Neural cell (in vitro differentiated cells): ENCODE data around the gene BMP2. TPM values are rescaled to one million over a fixed set of nuclear protein-coding genes. Genes with fewer than 3 reads are reported as not detected.
A peak's percentile ranks its signal among the peaks of the same experiment; 100 is the strongest.

Experiments used
- H2AFZ ChIP-seq: fragments of 200-600, 300-800 bp; sonication (generic), shearing (Covaris generic); 2 replicates; pipeline ENCODE4 v1.6.0; 2014; ENCODE audit warnings: low read depth, mild to moderate bottlenecking, antibody characterized with exemption, low read length, moderate library complexity
- H3F3A ChIP-seq: fragments of 200-600 bp; shearing (Covaris generic); 2 replicates; pipeline ENCODE4 v1.6.1; 2016; ENCODE audit warnings: mild to moderate bottlenecking, moderate library complexity, mixed read lengths, antibody characterized with exemption, low read length; ENCODE audit not compliant: insufficient read depth, poor library complexity, severe bottlenecking
- H3K27ac ChIP-seq: fragments of 200-600, 300-800 bp; sonication (generic), shearing (Covaris generic); 2 replicates; pipeline ENCODE4 v1.5.1; 2014; ENCODE audit warnings: mild to moderate bottlenecking, low read length, moderate library complexity
- H3K27me3 ChIP-seq: fragments of 300-800, 200-600 bp; sonication (generic), shearing (Covaris generic); 2 replicates; pipeline ENCODE4 v1.6.0; 2014; ENCODE audit warnings: mild to moderate bottlenecking, low read depth, low read length, moderate library complexity; ENCODE audit not compliant: insufficient read depth
- H3K36me3 ChIP-seq: fragments of 300-800, 200-600 bp; sonication (generic), shearing (Covaris generic); 2 replicates; pipeline ENCODE4 v1.5.1; 2014; ENCODE audit warnings: mild to moderate bottlenecking, antibody characterized with exemption, low read length, moderate library complexity; ENCODE audit not compliant: insufficient read depth
- H3K4me2 ChIP-seq: fragments of 300-800, 200-600 bp; sonication (generic), shearing (Covaris generic); 2 replicates; pipeline ENCODE4 v1.6.0; 2014; ENCODE audit warnings: mild to moderate bottlenecking, low read length
- H3K4me3 ChIP-seq: fragments of 300-800, 200-600 bp; sonication (generic), shearing (Covaris generic); 2 replicates; pipeline ENCODE4 v1.5.1; 2014; ENCODE audit warnings: mild to moderate bottlenecking, low read length, moderate library complexity
- H3K79me2 ChIP-seq: fragments of 200-600 bp; shearing (Covaris generic); replicated peaks from 2 replicates; pipeline ENCODE4 v1.6.0; 2014; ENCODE audit warnings: mild to moderate bottlenecking, low read length, moderate library complexity; ENCODE audit not compliant: insufficient read depth
- H3K9ac ChIP-seq: fragments of 300-800, 200-600 bp; sonication (generic), shearing (Covaris generic); 2 replicates; pipeline ENCODE4 v1.6.1; 2016; ENCODE audit warnings: mild to moderate bottlenecking, low read length, mixed read lengths
- H3K9me2 ChIP-seq: fragments of 200-600 bp; shearing (Covaris generic); 2 replicates; pipeline ENCODE4 v1.6.1; 2016; ENCODE audit warnings: mild to moderate bottlenecking, low read length, mixed read lengths; ENCODE audit not compliant: insufficient read depth
- H3K9me3 ChIP-seq: fragments of 200-600, 300-800 bp; sonication (generic), shearing (Covaris generic); 2 replicates; pipeline ENCODE4 v1.6.1; 2016; ENCODE audit warnings: mild to moderate bottlenecking, mixed run types, low read length, moderate library complexity, mixed read lengths
- H4K20me1 ChIP-seq: fragments of 200-600 bp; shearing (Covaris generic); 2 replicates; pipeline ENCODE4 v1.6.1; 2016; ENCODE audit warnings: mild to moderate bottlenecking, mixed run types; ENCODE audit not compliant: insufficient read depth
- EP300 ChIP-seq: fragments of 450-650 bp; conservative IDR thresholded peaks from 2 replicates; pipeline ENCODE4 v1.6.1; 2014; ENCODE audit warnings: antibody characterized with exemption, mild to moderate bottlenecking, moderate library complexity; ENCODE audit not compliant: poor library complexity, severe bottlenecking
- EZH2 ChIP-seq: fragments of 200-600, 300-800 bp; shearing (Covaris generic), sonication (generic); IDR thresholded peaks from 2 replicates; pipeline ENCODE4 v1.6.1; 2014; ENCODE audit warnings: antibody characterized with exemption, low read length, borderline replicate concordance, mild to moderate bottlenecking; ENCODE audit not compliant: insufficient read depth, poor library complexity, severe bottlenecking
- MXI1 ChIP-seq: fragments of 450-650 bp; conservative IDR thresholded peaks from 2 replicates; pipeline ENCODE4 v1.6.1; 2014; ENCODE audit warnings: antibody characterized with exemption, mild to moderate bottlenecking; ENCODE audit not compliant: poor library complexity, severe bottlenecking
- POLR2AphosphoS5 ChIP-seq: IDR thresholded peaks from 2 replicates; pipeline ENCODE4 v1.6.1; 2012
- RAD21 ChIP-seq: fragments of 450-650 bp; conservative IDR thresholded peaks from 2 replicates; pipeline ENCODE4 v1.6.1; 2014; ENCODE audit warnings: antibody characterized with exemption, mild to moderate bottlenecking, moderate library complexity
- SMC3 ChIP-seq: fragments of 450-650 bp; conservative IDR thresholded peaks from 2 replicates; pipeline ENCODE4 v1.6.1; 2014; ENCODE audit warnings: antibody characterized with exemption, mild to moderate bottlenecking, moderate library complexity; ENCODE audit not compliant: poor library complexity
- TAF1 ChIP-seq: IDR thresholded peaks from 2 replicates; pipeline ENCODE4 v1.6.1; 2012; ENCODE audit warnings: low read depth
- polyA plus RNA-seq: library from polyadenylated mRNA; depleted of rRNA; stranded (reverse); fragments of >200 nt; gene quantifications from 2 replicates; pipeline ENCODE4 v1.2.3, GENCODE V29; 2014
- TF ChIP-seq, protein P1 (sequence below): fragments of 450-650 bp; IDR thresholded peaks from 2 replicates; pipeline ENCODE4 v1.5.1; 2014; ENCODE audit warnings: antibody characterized with exemption, mild to moderate bottlenecking, moderate library complexity; ENCODE audit not compliant: poor library complexity, severe bottlenecking
- TF ChIP-seq, protein P2 (sequence below): IDR thresholded peaks from 2 replicates; pipeline ENCODE4 v1.6.1; 2012; ENCODE audit warnings: borderline replicate concordance

Gene BMP2
- polyA plus RNA-seq, 1 donor from 2014 or later, result 1.1 TPM

DNA sequence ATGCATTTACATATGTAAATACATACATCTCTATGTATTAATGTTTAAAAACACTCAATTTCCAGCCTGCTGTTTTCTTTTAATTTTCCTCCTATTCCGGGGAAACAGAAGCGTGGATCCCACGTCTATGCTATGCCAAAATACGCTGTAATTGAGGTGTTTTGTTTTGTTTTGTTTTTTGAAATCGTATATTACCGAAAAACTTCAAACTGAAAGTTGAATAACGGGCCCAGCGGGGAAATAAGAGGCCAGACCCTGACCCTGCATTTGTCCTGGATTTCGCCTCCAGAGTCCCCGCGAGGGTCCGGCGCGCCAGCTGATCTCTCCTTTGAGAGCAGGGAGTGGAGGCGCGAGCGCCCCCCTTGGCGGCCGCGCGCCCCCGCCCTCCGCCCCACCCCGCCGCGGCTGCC is 355 bp upstream of the BMP2 start:
- H3K9me2 ChIP-seq, result no peaks in the 10 kb centered on the region
- no peaks in the 10 kb centered on the region for H3F3A ChIP-seq
- H3K4me2 ChIP-seq, result peak overlapping the region; percentile 27
- peak overlapping the region; percentile 66 for H3K4me3 ChIP-seq
- no peaks in the 10 kb centered on the region for H3K36me3 ChIP-seq
- H3K9me3 ChIP-seq, result no peaks in the 10 kb centered on the region
- H4K20me1 ChIP-seq, result peaks cover 4% of the 10 kb centered on the region
- peak overlapping the region; percentile 42 for H3K9ac ChIP-seq
- H3K79me2 ChIP-seq, result no peaks in the 10 kb centered on the region
- no peak overlapping the region for H2AFZ ChIP-seq
- H3K27me3 ChIP-seq, result peaks cover 39% of the 10 kb centered on the region
- no peak for TF ChIP-seq SMC3
- no peak for TF ChIP-seq RAD21
- TF ChIP-seq EZH2, result no peak
- no peak for TF ChIP-seq MXI1
- TF ChIP-seq EP300, result no peak
- TF ChIP-seq TAF1, result no peak
- TF ChIP-seq, protein P1, sequence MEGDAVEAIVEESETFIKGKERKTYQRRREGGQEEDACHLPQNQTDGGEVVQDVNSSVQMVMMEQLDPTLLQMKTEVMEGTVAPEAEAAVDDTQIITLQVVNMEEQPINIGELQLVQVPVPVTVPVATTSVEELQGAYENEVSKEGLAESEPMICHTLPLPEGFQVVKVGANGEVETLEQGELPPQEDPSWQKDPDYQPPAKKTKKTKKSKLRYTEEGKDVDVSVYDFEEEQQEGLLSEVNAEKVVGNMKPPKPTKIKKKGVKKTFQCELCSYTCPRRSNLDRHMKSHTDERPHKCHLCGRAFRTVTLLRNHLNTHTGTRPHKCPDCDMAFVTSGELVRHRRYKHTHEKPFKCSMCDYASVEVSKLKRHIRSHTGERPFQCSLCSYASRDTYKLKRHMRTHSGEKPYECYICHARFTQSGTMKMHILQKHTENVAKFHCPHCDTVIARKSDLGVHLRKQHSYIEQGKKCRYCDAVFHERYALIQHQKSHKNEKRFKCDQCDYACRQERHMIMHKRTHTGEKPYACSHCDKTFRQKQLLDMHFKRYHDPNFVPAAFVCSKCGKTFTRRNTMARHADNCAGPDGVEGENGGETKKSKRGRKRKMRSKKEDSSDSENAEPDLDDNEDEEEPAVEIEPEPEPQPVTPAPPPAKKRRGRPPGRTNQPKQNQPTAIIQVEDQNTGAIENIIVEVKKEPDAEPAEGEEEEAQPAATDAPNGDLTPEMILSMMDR, result no peak
- TF ChIP-seq, protein P2, sequence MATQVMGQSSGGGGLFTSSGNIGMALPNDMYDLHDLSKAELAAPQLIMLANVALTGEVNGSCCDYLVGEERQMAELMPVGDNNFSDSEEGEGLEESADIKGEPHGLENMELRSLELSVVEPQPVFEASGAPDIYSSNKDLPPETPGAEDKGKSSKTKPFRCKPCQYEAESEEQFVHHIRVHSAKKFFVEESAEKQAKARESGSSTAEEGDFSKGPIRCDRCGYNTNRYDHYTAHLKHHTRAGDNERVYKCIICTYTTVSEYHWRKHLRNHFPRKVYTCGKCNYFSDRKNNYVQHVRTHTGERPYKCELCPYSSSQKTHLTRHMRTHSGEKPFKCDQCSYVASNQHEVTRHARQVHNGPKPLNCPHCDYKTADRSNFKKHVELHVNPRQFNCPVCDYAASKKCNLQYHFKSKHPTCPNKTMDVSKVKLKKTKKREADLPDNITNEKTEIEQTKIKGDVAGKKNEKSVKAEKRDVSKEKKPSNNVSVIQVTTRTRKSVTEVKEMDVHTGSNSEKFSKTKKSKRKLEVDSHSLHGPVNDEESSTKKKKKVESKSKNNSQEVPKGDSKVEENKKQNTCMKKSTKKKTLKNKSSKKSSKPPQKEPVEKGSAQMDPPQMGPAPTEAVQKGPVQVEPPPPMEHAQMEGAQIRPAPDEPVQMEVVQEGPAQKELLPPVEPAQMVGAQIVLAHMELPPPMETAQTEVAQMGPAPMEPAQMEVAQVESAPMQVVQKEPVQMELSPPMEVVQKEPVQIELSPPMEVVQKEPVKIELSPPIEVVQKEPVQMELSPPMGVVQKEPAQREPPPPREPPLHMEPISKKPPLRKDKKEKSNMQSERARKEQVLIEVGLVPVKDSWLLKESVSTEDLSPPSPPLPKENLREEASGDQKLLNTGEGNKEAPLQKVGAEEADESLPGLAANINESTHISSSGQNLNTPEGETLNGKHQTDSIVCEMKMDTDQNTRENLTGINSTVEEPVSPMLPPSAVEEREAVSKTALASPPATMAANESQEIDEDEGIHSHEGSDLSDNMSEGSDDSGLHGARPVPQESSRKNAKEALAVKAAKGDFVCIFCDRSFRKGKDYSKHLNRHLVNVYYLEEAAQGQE, result no peak
- no peak for TF ChIP-seq POLR2AphosphoS5
- no peak overlapping the region for H3K27ac ChIP-seq

DNA sequence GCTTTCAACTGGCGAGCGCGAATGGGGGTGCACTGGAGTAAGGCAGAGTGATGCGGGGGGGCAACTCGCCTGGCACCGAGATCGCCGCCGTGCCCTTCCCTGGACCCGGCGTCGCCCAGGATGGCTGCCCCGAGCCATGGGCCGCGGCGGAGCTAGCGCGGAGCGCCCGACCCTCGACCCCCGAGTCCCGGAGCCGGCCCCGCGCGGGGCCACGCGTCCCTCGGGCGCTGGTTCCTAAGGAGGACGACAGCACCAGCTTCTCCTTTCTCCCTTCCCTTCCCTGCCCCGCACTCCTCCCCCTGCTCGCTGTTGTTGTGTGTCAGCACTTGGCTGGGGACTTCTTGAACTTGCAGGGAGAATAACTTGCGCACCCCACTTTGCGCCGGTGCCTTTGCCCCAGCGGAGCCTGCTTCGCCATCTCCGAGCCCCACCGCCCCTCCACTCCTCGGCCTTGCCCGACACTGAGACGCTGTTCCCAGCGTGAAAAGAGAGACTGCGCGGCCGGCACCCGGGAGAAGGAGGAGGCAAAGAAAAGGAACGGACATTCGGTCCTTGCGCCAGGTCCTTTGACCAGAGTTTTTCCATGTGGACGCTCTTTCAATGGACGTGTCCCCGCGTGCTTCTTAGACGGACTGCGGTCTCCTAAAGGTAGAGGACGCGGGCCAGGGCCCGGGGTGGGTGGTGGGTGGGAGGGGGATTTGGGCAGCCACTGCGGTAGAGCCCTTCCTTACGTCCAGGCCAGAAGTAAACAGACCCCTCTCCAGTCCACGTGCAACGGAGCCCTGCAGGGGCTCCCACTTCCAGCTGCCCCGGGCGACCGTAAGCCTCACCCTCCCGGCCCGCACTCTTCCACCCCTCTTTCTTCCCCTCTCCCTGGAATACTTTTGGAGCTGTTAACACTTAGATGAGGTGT is 998 bp downstream of the BMP2 start:
- Histone ChIP-seq H3K4me2 (peak overlapping the region; percentile 48), H3K9me3 (no peaks in the 10 kb centered on the region)
- TF ChIP-seq TAF1, result no peak
- TF ChIP-seq, protein P2, result no peak
- TF ChIP-seq SMC3, result no peak
- no peak for TF ChIP-seq POLR2AphosphoS5
- TF ChIP-seq MXI1, result no peak
- no peak for TF ChIP-seq EZH2
- TF ChIP-seq RAD21, result no peak
- TF ChIP-seq, protein P1, result no peak
- TF ChIP-seq EP300, result no peak

More for the DNA sequence above, 998 bp downstream of the BMP2 start:
- Histone ChIP-seq H3K36me3 (no peaks in the 10 kb centered on the region), H3K79me2 (no peaks in the 10 kb centered on the region), H2AFZ (no peak overlapping the region), H3K27ac (no peak overlapping the region), H3K9me2 (no peaks in the 10 kb centered on the region), H3F3A (no peaks in the 10 kb centered on the region), H3K4me3 (peak overlapping the region; percentile 91), H3K27me3 (peaks cover 39% of the 10 kb centered on the region), H4K20me1 (peaks cover 4% of the 10 kb centered on the region), H3K9ac (peak overlapping the region; percentile 70)
